Breast epithelium (tissue), 4 donors: ENCODE measurements around the gene CMTM7. TPM values are rescaled to one million over a fixed set of nuclear protein-coding genes. Genes with fewer than 3 reads are reported as not detected.

Experiments
- DNase-seq, 2 donors: peaks; one replicate each; pipeline ENCODE4 v3.0.0-alpha.2; 2019; ENCODE audit warnings: low spot score in 2 of 2
- H3K27ac ChIP-seq, 2 donors: fragments of 200-600 bp; sonication (generic) in 1 of 2; one replicate each; pipeline ENCODE4 v1.5.1; 2016 to 2019; ENCODE audit warnings: mild to moderate bottlenecking in 1 of 2
- H3K27me3 ChIP-seq, 2 donors: fragments of 200-600 bp; sonication (generic) in 1 of 2; one replicate each; pipeline versions ENCODE4 v1.5.1 to v1.6.0; 2017 to 2019; ENCODE audit warnings: control low read depth in 1 of 2, mild to moderate bottlenecking in 1 of 2
- H3K36me3 ChIP-seq: fragments of 200-600 bp; one replicate; pipeline ENCODE4 v1.5.1; 2019
- H3K4me1 ChIP-seq, 2 donors: fragments of 200-600 bp; sonication (generic); one replicate each; pipeline ENCODE4 v1.5.1; 2016 to 2019; ENCODE audit warnings: control low read depth in 1 of 2
- H3K4me3 ChIP-seq, 3 donors: fragments of 200-600 bp; sonication (generic); 1 replicate in 2 of 3; 2 replicates in 1 of 3; pipeline ENCODE4 v1.5.1; 2016 to 2019; ENCODE audit warnings: mild to moderate bottlenecking in 3 of 3, moderate library complexity in 2 of 3
- H3K9me3 ChIP-seq, 2 donors: fragments of 200-600 bp; sonication (generic) in 1 of 2; one replicate each; pipeline ENCODE4 v1.5.1; 2016 to 2019; ENCODE audit warnings: control low read depth in 1 of 2
- CTCF ChIP-seq, 3 donors: fragments of 450-650 bp; IDR thresholded peaks; one replicate each; pipeline ENCODE4 v1.5.1; 2016 to 2017; ENCODE audit warnings: antibody characterized with exemption in 3 of 3, mild to moderate bottlenecking in 3 of 3, moderate library complexity in 3 of 3
- POLR2A ChIP-seq: fragments of 450-650 bp; IDR thresholded peaks from one replicate; pipeline ENCODE4 v1.6.1; 2016; ENCODE audit warnings: antibody characterized with exemption, mild to moderate bottlenecking, moderate library complexity
- POLR2AphosphoS5 ChIP-seq, 3 donors: sonication (generic); formaldehyde crosslinking; IDR thresholded peaks; one replicate each; pipeline ENCODE4 v1.6.1; 2017; ENCODE audit warnings: antibody characterized with exemption in 3 of 3
- intact Hi-C: fragments of 100-400 bp; cut with DNase I; formaldehyde crosslinking; loops from one replicate; pipeline ENCODE4 v1.15.1; 2023; ENCODE audit warnings: low total_unique reads
- total RNA-seq, 3 donors: library from RNA; depleted of rRNA; stranded (reverse); fragments of >200 nt; gene quantifications; one replicate each; pipeline ENCODE4 v1.1.0, GENCODE V29; 2016

CMTM7 gene
- total RNA-seq, 3 donors from 2014 or later = 16.8 to 111 (median 58.0) TPM

- Histone ChIP-seq H3K9me3 (no peaks in the 10 kb centered on the region), H3K27me3 (no peaks in the 10 kb centered on the region), H3K36me3 (no peaks in the 10 kb centered on the region), H3K4me3 (no peak overlapping the region), H3K27ac (no peak overlapping the region), H3K4me1 (no peaks in the 10 kb centered on the region)
- intact Hi-C loops = no loop called here
- peak; percentile 55 to 79 (median 70) for TF ChIP-seq CTCF (IDR thresholded peaks at IDR 0.05)
- no peak for TF ChIP-seq POLR2AphosphoS5 (IDR thresholded peaks at IDR 0.05)
- peak in 1 of 2 donors; percentile 62 for DNase-seq
Observed at GRCh38 chr3:32374788-32375595, 16.7 kb upstream of the CMTM7 start.

DNA sequence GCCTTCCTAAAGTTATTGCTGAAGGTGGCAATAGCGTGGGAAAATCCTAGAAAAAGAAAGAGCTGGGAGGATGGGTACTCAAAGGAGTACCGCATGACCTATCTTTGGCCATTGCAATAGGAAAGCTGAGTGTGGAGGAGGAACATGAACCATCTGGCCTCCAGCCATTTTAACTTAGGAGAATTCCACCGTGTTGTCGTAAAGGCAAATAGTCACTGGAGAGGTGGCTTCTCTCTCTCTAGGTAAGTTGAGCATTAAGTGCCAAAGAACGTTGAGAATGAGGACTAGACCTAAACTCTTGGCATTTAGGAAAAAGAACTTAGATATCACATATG lies 16.1 kb upstream of the CMTM7 start:
- H3K27me3 ChIP-seq = no peaks in the 10 kb centered on the region
- H3K27ac ChIP-seq = no peak overlapping the region
- TF ChIP-seq POLR2AphosphoS5 (IDR thresholded peaks at IDR 0.05) = no peak
- no peak for TF ChIP-seq CTCF (IDR thresholded peaks at IDR 0.05)
- TF ChIP-seq POLR2A = no peak
- H3K36me3 ChIP-seq = no peaks in the 10 kb centered on the region
- no peaks in the 10 kb centered on the region for H3K9me3 ChIP-seq
- no peaks in the 10 kb centered on the region for H3K4me1 ChIP-seq
- no peak overlapping the region for H3K4me3 ChIP-seq
- intact Hi-C loops = no loop called here
- no peak for DNase-seq

- H3K27ac ChIP-seq = no peak overlapping the region
- DNase-seq = no peak
- H3K27me3 ChIP-seq = no peaks in the 10 kb centered on the region
- no peaks in the 10 kb centered on the region for H3K36me3 ChIP-seq
- H3K4me1 ChIP-seq = no peaks in the 10 kb centered on the region
- TF ChIP-seq POLR2A = no peak
- no peak for TF ChIP-seq CTCF (IDR thresholded peaks at IDR 0.05)
- TF ChIP-seq POLR2AphosphoS5 (IDR thresholded peaks at IDR 0.05) = no peak
- H3K9me3 ChIP-seq = no peaks in the 10 kb centered on the region
- no peak overlapping the region for H3K4me3 ChIP-seq
- intact Hi-C loops = no loop called here
Observed at GRCh38 chr3:32376115-32376514, 15.5 kb upstream of the CMTM7 start.

- no peak overlapping the region for H3K4me3 ChIP-seq
- no peak for TF ChIP-seq POLR2A
- no peak for TF ChIP-seq CTCF (IDR thresholded peaks at IDR 0.05)
- TF ChIP-seq POLR2AphosphoS5 (IDR thresholded peaks at IDR 0.05) = no peak
- no peak overlapping the region for H3K27ac ChIP-seq
- H3K4me1 ChIP-seq = no peaks in the 10 kb centered on the region
- no peaks in the 10 kb centered on the region for H3K27me3 ChIP-seq
- no peak for DNase-seq
- H3K9me3 ChIP-seq = no peaks in the 10 kb centered on the region
- intact Hi-C loops = loop anchor here (5.0 kb wide), 1 partner anchor 537 kb away; no protein-coding TSS in a partner anchor
- H3K36me3 ChIP-seq = no peaks in the 10 kb centered on the region
Observed at GRCh38 chr3:32379831-32380500, 11.7 kb upstream of the CMTM7 start.

GRCh38 chr3:32381922-32382321 lies 9.7 kb upstream of the CMTM7 start:
- Histone ChIP-seq H3K27ac (no peak overlapping the region), H3K36me3 (no peaks in the 10 kb centered on the region), H3K4me1 (no peaks in the 10 kb centered on the region), H3K4me3 (no peak overlapping the region), H3K9me3 (no peaks in the 10 kb centered on the region), H3K27me3 (no peaks in the 10 kb centered on the region)
- intact Hi-C loops = loop anchor here (5.0 kb wide), 1 partner anchor 535 kb away; no protein-coding TSS in a partner anchor
- no peak for DNase-seq
- TF ChIP-seq POLR2A (no peak), POLR2AphosphoS5 (IDR thresholded peaks at IDR 0.05) (no peak), CTCF (IDR thresholded peaks at IDR 0.05) (no peak)
